ENCODE measurements around the gene SFXN3.
A peak's percentile ranks its signal among the peaks of the same experiment; 100 is the strongest.

Gene SFXN3

GRCh38 chr10:101000915-101001658, 29.9 kb upstream of the SFXN3 start:
- peak; percentile 67 for DNase-seq (ENCODE audit: low read depth)
- H3K4me3 ChIP-seq (ENCODE audit: low read length): peak overlapping the region; percentile 87
- TF ChIP-seq CTCF (conservative IDR thresholded peaks at IDR 0.05; ENCODE audit: low read depth, low read length): no peak

- DNase-seq (ENCODE audit: low read depth): no peak
- peak overlapping the region; percentile 87 for H3K4me3 ChIP-seq (ENCODE audit: low read length)
- TF ChIP-seq CTCF (conservative IDR thresholded peaks at IDR 0.05; ENCODE audit: low read depth, low read length): no peak
Measured at GRCh38 chr10:101001659-101002035, 29.4 kb upstream of the SFXN3 start.

GRCh38 chr10:101002456-101002855, 28.6 kb upstream of the SFXN3 start:
- no peak overlapping the region for H3K4me3 ChIP-seq (ENCODE audit: low read length)
- no peak for TF ChIP-seq CTCF (conservative IDR thresholded peaks at IDR 0.05; ENCODE audit: low read depth, low read length)
- DNase-seq (ENCODE audit: low read depth): no peak

- no peak overlapping the region for H3K4me3 ChIP-seq (ENCODE audit: low read length)
- no peak for DNase-seq (ENCODE audit: low read depth)
- no peak for TF ChIP-seq CTCF (conservative IDR thresholded peaks at IDR 0.05; ENCODE audit: low read depth, low read length)
Measured at GRCh38 chr10:101003639-101004206, 27.3 kb upstream of the SFXN3 start.

- TF ChIP-seq CTCF (conservative IDR thresholded peaks at IDR 0.05; ENCODE audit: low read depth, low read length): no peak
- no peak overlapping the region for H3K4me3 ChIP-seq (ENCODE audit: low read length)
- no peak for DNase-seq (ENCODE audit: low read depth)
Measured at GRCh38 chr10:101005361-101005760, 25.7 kb upstream of the SFXN3 start.

- TF ChIP-seq CTCF (conservative IDR thresholded peaks at IDR 0.05; ENCODE audit: low read depth, low read length): no peak
- no peak overlapping the region for H3K4me3 ChIP-seq (ENCODE audit: low read length)
- no peak for DNase-seq (ENCODE audit: low read depth)
Measured at GRCh38 chr10:101005869-101006567, 25.0 kb upstream of the SFXN3 start.

Measured in retinal pigment epithelial cell (primary cell).